Panc1 (cell line): ENCODE measurements around the gene DNAH9. TPM values are rescaled to one million over a fixed set of nuclear protein-coding genes. Genes with fewer than 3 reads are reported as not detected.

Source experiments
- ATAC-seq: fragments of 200-7000 bp; cut with Tn5 transposase; 2 replicates; pipeline ENCODE4 v1.9.1; 2020; ENCODE audit warnings: mild to moderate bottlenecking, moderate library complexity
- BruUV-seq: library from RNA; stranded (reverse); fragments of 400-500 nt; replicated peaks from 2 replicates; lab custom pipeline; 2021; lab: Mats Ljungman, UMichigan
- CTCF ChIA-PET: fragments of 300-600 bp; sonication (Branson Sonifier 250); formaldehyde crosslinking; loops from one replicate; lab custom pipeline; 2022; ENCODE audit warnings: antibody characterized with exemption; lab: Charles Lee
- POLR2A ChIA-PET: fragments of 300-600 bp; sonication (Branson Sonifier 250); formaldehyde crosslinking; loops from one replicate; lab custom pipeline; 2022; ENCODE audit warnings: antibody characterized with exemption; lab: Charles Lee
- DNase-seq: peaks from one replicate; pipeline ENCODE4 v3.0.0-alpha.2; 2010; ENCODE audit warnings: low read depth, low spot score
- H3K27ac ChIP-seq: 2 replicates; pipeline ENCODE4 v1.5.1; 2011; ENCODE audit warnings: mild to moderate bottlenecking, low read length, inconsistent platforms
- H3K27me3 ChIP-seq: fragments of 200-500 bp; sonication (Bioruptor generic); 2 replicates; pipeline ENCODE4 v1.6.0; 2014; ENCODE audit warnings: low read length, inconsistent platforms; ENCODE audit not compliant: control insufficient read depth, insufficient read depth
- H3K36me3 ChIP-seq: fragments of 200-500 bp; sonication (Bioruptor generic); 2 replicates; pipeline ENCODE4 v1.5.1; 2014; ENCODE audit warnings: inconsistent platforms, mild to moderate bottlenecking, low read length, moderate library complexity; ENCODE audit not compliant: control insufficient read depth, insufficient read depth
- H3K4me1 ChIP-seq: 2 replicates; pipeline ENCODE4 v1.5.1; 2011; ENCODE audit warnings: inconsistent platforms, mild to moderate bottlenecking, low read length, moderate library complexity; ENCODE audit not compliant: control insufficient read depth, insufficient read depth
- H3K4me3 ChIP-seq, 2 experiments: 2 replicates each; pipeline ENCODE4 v1.5.1; 2011 to 2012; ENCODE audit warnings: low read depth in 2 of 2, low read length in 2 of 2, mild to moderate bottlenecking in 2 of 2, inconsistent platforms in 1 of 2, moderate library complexity in 1 of 2
- H3K9me3 ChIP-seq: fragments of 200-500 bp; sonication (Bioruptor generic); 2 replicates; pipeline ENCODE4 v1.5.1; 2014; ENCODE audit warnings: low read depth, mild to moderate bottlenecking, inconsistent platforms, low read length, moderate library complexity; ENCODE audit not compliant: control insufficient read depth, insufficient read depth
- CTCF ChIP-seq: fragments of 450-650 bp; IDR thresholded peaks from 2 replicates; pipeline ENCODE4 v1.5.1; 2017; ENCODE audit warnings: mild to moderate bottlenecking
- POLR2AphosphoS5 ChIP-seq: IDR thresholded peaks from 2 replicates; pipeline ENCODE4 v1.6.1; 2012; ENCODE audit warnings: mild to moderate bottlenecking, low read depth, low read length, moderate library complexity
- REST ChIP-seq, 2 experiments: IDR thresholded peaks; 2 replicates each; pipeline ENCODE4 v1.6.1; 2011 to 2012; ENCODE audit warnings: low read depth in 2 of 2, control low read depth in 1 of 2, low read length in 1 of 2, mild to moderate bottlenecking in 1 of 2, moderate library complexity in 1 of 2; ENCODE audit not compliant: insufficient read depth in 1 of 2
- SIN3A ChIP-seq: IDR thresholded peaks from 2 replicates; pipeline ENCODE4 v1.6.1; 2012; ENCODE audit warnings: low read depth, mild to moderate bottlenecking, low read length, moderate library complexity, borderline replicate concordance; ENCODE audit not compliant: insufficient read depth
- TCF7L2 ChIP-seq: IDR thresholded peaks from 2 replicates; pipeline ENCODE4 v1.6.1; 2011; ENCODE audit warnings: mild to moderate bottlenecking, low read depth, low read length, inconsistent platforms
- in situ Hi-C: cut with HindIII; loops from 2 replicates; pipeline ENCODE4 v1.10.0; 2016; ENCODE audit warnings: low sequenced_read_pairs, low pct_unique_long_range_greater_than_20kb
- intact Hi-C: fragments of 100-400 bp; cut with micrococcal nuclease; formaldehyde crosslinking; loops from one replicate; pipeline ENCODE4 v1.10.0; 2022; ENCODE audit not compliant: unreplicated experiment
- total RNA-seq: library from RNA; stranded (reverse); gene quantifications from one replicate; pipeline ENCODE4 v1.2.1, GENCODE V29; 2021; ENCODE audit not compliant: unreplicated experiment

The DNAH9 gene
- total RNA-seq, 1 experiment from 2014 or later, result not detected

GRCh38 chr17:11882716-11883115 lies 284.4 kb downstream of the DNAH9 start:
- CTCF ChIA-PET, result no interaction called here
- intact Hi-C loops, result no loop called here
- H3K9me3 ChIP-seq, result no peaks in the 10 kb centered on the region
- POLR2A ChIA-PET, result no interaction called here
- H3K27me3 ChIP-seq, result no peaks in the 10 kb centered on the region
- no peaks in the 10 kb centered on the region for H3K4me1 ChIP-seq
- H3K27ac ChIP-seq, result no peak overlapping the region
- H3K4me3 ChIP-seq, result no peak overlapping the region
- no peaks in the 10 kb centered on the region for H3K36me3 ChIP-seq
- no TSS peak for BruUV-seq
- DNase-seq (no peak), ATAC-seq (no peak)
- TF ChIP-seq POLR2AphosphoS5, result no peak
- no peak for TF ChIP-seq REST (IDR thresholded peaks at IDR 0.05; ENCODE audit: insufficient read depth in 1 of 2, low read depth in 2 of 2, low read length in 1 of 2)
- TF ChIP-seq SIN3A, result no peak
- TF ChIP-seq CTCF, result no peak
- in situ Hi-C loops, result no loop called here

- ATAC-seq (no peak), DNase-seq (no peak)
- Histone ChIP-seq H3K27me3 (no peaks in the 10 kb centered on the region), H3K4me1 (no peaks in the 10 kb centered on the region), H3K36me3 (no peaks in the 10 kb centered on the region), H3K4me3 (no peak overlapping the region), H3K9me3 (no peaks in the 10 kb centered on the region), H3K27ac (no peak overlapping the region)
- intact Hi-C loops, result no loop called here
- no TSS peak for BruUV-seq
- in situ Hi-C loops, result no loop called here
- no peak for TF ChIP-seq CTCF
- no peak for TF ChIP-seq POLR2AphosphoS5
- no peak for TF ChIP-seq TCF7L2
- no peak for TF ChIP-seq SIN3A
- no peak for TF ChIP-seq REST (IDR thresholded peaks at IDR 0.05; ENCODE audit: insufficient read depth in 1 of 2, low read depth in 2 of 2, low read length in 1 of 2)
- ChIA-PET POLR2A (no interaction called here), CTCF (no interaction called here)
Measured at GRCh38 chr17:11885051-11885450, 286.8 kb downstream of the DNAH9 start.
